Brain pericyte (primary cell): ENCODE results near the gene SLC6A13.

ENCODE experiments used
- DNase-seq: peaks from one replicate; pipeline ENCODE4 v3.0.0-alpha.2; 2012; ENCODE audit warnings: low read depth, low spot score

Gene SLC6A13

DNA sequence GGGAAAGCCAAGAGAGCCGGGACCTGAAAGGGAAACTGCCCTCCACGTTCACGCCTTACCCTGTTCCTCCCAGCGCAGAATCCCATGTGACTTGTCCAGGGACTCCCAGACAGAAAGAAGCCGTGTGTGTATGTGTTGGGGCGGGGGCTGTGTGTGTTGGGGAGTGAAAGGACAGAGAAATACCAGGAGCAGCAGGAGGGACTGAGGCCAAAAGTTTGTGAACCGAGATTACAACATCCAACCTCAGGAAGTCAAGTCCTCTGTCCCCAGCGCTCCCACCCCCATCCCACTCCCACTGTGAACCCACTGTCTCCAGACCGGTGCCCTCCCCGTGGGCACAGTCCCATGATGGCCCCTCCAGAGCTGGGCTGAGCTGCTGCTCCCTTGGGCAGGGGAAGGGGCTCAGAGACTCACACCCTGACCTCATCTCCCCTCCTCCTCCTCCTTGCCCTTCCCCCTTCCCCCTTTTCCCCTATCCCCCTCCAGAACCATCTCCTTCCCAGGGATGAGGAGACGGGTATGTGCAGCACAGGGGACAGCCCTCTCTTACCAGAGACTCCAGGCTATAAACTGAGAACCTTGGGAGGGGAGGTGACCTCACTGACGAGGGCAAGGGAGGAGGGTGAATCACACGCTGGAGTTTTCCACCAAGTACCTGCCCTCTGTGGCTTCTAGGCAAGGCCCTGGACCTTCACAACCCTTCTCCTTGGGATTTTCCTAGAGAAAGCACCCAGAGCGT lies 48.5 kb downstream of the SLC6A13 start, which contains the start of gene SLC6A12:
Gene SLC6A12, minus strand, starts transcription at position 155 of the 739 bp plus-strand sequence. CDS start 4,171 bp downstream, outside the sequence.
- no peak for DNase-seq

GRCh38 chr12:213527-213932 lies 49.1 kb downstream of the SLC6A13 start:
- no peak for DNase-seq

- DNase-seq: no peak
Observed at GRCh38 chr12:212715-213526, 49.7 kb downstream of the SLC6A13 start.

GRCh38 chr12:212415-212714 lies 50.3 kb downstream of the SLC6A13 start:
- DNase-seq: no peak

- no peak for DNase-seq
Observed at GRCh38 chr12:211639-212414, 50.8 kb downstream of the SLC6A13 start.

DNA sequence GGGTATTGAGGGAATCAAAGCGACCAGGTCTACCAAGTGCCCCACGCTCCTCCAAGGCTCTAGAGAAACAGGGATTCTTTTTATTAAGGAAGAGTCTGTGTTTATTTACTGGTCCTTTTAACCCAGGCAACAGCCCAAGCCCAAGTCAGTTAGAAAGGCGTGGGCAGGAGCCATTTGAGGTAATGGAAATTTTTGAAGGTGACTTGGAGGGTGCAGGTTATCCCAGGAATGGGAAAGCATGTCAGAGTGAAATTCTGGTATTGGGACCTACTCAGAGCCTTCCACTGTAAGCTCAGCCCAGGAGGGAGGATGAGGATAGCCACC lies 51.5 kb downstream of the SLC6A13 start:
- no peak for DNase-seq

GRCh38 chr12:210277-211141 lies 52.1 kb downstream of the SLC6A13 start:
- DNase-seq: no peak

- DNase-seq: no peak
Observed at GRCh38 chr12:209851-210250, 52.8 kb downstream of the SLC6A13 start.

GRCh38 chr12:209246-209645 lies 53.4 kb downstream of the SLC6A13 start:
- no peak for DNase-seq

- no peak for DNase-seq
Observed at GRCh38 chr12:208813-209212, 53.8 kb downstream of the SLC6A13 start.

GRCh38 chr12:207804-208203 lies 54.8 kb downstream of the SLC6A13 start:
- DNase-seq: no peak

DNA sequence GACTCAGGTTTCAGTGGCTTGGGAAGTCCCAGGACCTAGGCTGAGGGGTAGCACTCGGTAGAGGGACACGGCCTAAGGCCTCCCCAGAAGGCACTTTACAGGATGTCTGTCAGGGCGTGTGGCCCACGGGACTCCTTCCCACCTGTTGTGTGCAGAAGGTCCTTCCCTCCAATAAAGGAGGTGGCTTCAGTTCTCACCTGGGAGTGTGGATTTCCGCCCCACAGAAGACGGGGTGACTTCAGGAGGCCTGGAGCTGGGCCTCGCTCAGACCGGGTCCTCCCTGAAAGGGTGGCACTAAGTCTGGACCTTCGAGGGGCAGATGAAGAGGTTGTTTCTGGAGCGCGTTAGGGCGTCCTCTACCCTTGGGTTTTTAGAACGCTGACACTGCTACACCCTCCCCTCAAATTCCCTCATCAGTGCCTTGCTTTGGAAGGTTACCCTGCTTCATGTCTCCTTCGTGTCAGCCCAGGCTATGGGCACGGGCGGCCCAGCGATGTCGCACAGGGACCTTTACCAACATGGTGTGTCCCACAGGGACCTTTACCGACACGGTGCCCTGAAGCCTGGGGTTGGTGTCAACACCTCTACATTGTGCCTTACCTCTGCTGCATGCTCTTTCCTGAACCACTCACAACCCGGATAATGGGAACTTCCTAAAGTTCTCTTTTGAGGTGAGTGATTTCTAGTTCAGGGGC lies 55.7 kb downstream of the SLC6A13 start:
- DNase-seq: no peak

- no peak for DNase-seq
Observed at GRCh38 chr12:205026-205425, 57.6 kb downstream of the SLC6A13 start.

GRCh38 chr12:204261-204678 lies 58.4 kb downstream of the SLC6A13 start:
- no peak for DNase-seq

DNA sequence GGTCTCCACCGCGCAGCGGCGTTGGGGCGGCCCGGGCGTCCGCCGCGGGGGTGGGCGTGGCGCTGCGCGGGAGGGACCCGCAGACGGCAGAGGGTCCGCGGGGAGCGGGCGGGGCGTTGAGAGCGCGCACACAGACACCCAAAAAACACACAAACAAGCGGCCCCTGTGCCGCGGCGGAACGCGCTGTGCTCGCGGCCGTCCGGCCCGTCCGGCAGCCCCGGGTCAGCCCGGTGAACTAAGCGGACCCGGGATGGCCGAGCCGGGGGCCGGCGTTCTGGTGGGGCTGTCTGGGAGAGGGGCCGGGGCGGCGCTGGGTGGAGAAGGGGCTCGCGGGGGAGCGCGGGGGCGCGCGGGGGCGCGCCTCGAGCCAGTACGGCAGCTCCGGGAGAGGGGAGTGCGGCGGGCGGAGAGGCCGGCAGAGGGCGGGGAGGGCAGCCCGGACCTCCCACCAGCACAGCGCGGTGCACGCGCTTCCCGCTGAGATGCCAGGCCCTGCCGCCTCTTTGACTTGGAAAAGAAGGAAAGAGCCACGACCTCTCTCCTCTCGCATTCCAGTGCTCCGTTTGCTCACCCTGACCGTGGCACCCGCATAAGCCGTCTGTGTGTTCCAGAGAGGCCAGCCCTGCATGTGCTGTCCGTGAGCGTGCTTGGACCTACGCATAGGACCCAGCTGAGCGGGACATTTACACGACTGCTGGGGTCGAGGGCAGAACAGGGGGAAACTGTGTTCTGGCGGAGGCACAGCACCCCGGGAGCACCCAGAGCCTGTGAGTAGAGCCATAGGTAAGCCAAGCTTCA lies 59.0 kb downstream of the SLC6A13 start:
- DNase-seq: no peak

DNA sequence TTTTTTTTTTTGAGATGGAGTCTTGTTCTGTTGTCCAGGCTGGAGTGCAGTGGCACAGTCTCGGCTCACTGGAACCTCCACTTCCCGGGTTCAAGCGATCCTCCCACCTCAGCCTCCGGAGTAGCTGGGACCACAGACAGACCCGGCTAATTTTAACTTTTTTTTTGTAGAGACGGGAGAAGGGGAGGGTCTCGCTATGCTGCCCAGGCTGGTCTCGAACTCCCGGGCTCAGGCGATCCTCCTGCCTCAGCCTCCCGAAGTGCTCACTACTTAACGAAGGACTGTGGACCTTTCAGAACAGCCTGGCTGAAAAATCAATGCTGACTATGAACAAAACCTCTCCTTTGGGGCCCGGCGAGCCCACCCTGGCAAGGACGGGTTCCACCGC lies 59.6 kb downstream of the SLC6A13 start:
- DNase-seq: no peak

GRCh38 chr12:202081-202731 lies 60.4 kb downstream of the SLC6A13 start:
- no peak for DNase-seq

GRCh38 chr12:201361-201760 lies 61.3 kb downstream of the SLC6A13 start:
- no peak for DNase-seq

GRCh38 chr12:198705-199104 lies 63.9 kb downstream of the SLC6A13 start:
- no peak for DNase-seq
